M059J (cell line): ENCODE measurements around the gene HDAC4. TPM values are rescaled to one million over a fixed set of nuclear protein-coding genes. Genes with fewer than 3 reads are reported as not detected.

ENCODE experiments used
- DNase-seq: peaks from one replicate; pipeline ENCODE4 v3.0.0-alpha.2; 2012; ENCODE audit warnings: low read depth
- total RNA-seq: library from RNA; depleted of rRNA; stranded (reverse); fragments of >200 nt; shearing (Covaris generic); gene quantifications from 2 replicates; pipeline ENCODE4 v1.2.3, GENCODE V29; 2014

HDAC4 gene
- total RNA-seq, 1 experiment from 2014 or later = 3.9 TPM

GRCh38 chr2:239067196-239067865 lies 333.5 kb downstream of the HDAC4 start:
- DNase-seq = no peak

- no peak for DNase-seq
Measured at GRCh38 chr2:239066597-239066996, 334.2 kb downstream of the HDAC4 start.

GRCh38 chr2:239065962-239066361 lies 334.9 kb downstream of the HDAC4 start:
- no peak for DNase-seq

GRCh38 chr2:239065537-239065936 lies 335.3 kb downstream of the HDAC4 start:
- no peak for DNase-seq

- no peak for DNase-seq
Measured at GRCh38 chr2:239064891-239065290, 335.9 kb downstream of the HDAC4 start.

GRCh38 chr2:239064253-239064652 lies 336.6 kb downstream of the HDAC4 start:
- no peak for DNase-seq

GRCh38 chr2:239062743-239063142 lies 338.1 kb downstream of the HDAC4 start:
- DNase-seq = no peak

- DNase-seq = no peak
Measured at GRCh38 chr2:239061824-239062570, 338.8 kb downstream of the HDAC4 start.

- no peak for DNase-seq
Measured at GRCh38 chr2:239061121-239061666, 339.6 kb downstream of the HDAC4 start.

- DNase-seq = no peak
Measured at GRCh38 chr2:239060676-239061075, 340.1 kb downstream of the HDAC4 start.

GRCh38 chr2:239059854-239060253 lies 341.0 kb downstream of the HDAC4 start:
- no peak for DNase-seq

- no peak for DNase-seq
Measured at GRCh38 chr2:239058766-239059165, 342.1 kb downstream of the HDAC4 start.

- no peak for DNase-seq
Measured at GRCh38 chr2:239057533-239057932, 343.3 kb downstream of the HDAC4 start.

- no peak for DNase-seq
Measured at GRCh38 chr2:239056611-239057010, 344.2 kb downstream of the HDAC4 start.

GRCh38 chr2:239055756-239056493 lies 344.9 kb downstream of the HDAC4 start:
- DNase-seq = peak; percentile 14

GRCh38 chr2:239054921-239055320 lies 345.9 kb downstream of the HDAC4 start:
- DNase-seq = no peak

- DNase-seq = no peak
Measured at GRCh38 chr2:239053801-239054503, 346.9 kb downstream of the HDAC4 start.

- no peak for DNase-seq
Measured at GRCh38 chr2:239052798-239053665, 347.8 kb downstream of the HDAC4 start.

GRCh38 chr2:239051891-239052445 lies 348.9 kb downstream of the HDAC4 start:
- DNase-seq = no peak

- no peak for DNase-seq
Measured at GRCh38 chr2:239050252-239050649, 350.6 kb downstream of the HDAC4 start.
